Measurements from ENCODE around the gene RABGAP1.

Gene RABGAP1

GRCh38 chr9:123011380-123011779 lies 70.6 kb downstream of the RABGAP1 start:
- DNase-seq = no peak

- no peak for DNase-seq
Measured at GRCh38 chr9:123011878-123012528, 71.2 kb downstream of the RABGAP1 start.

- DNase-seq = no peak
Measured at GRCh38 chr9:123016631-123017030, 75.8 kb downstream of the RABGAP1 start.

GRCh38 chr9:123020796-123021195 lies 80.0 kb downstream of the RABGAP1 start:
- no peak for DNase-seq

- DNase-seq = no peak
Measured at GRCh38 chr9:123026425-123026824, 85.6 kb downstream of the RABGAP1 start.

- DNase-seq = no peak
Measured at GRCh38 chr9:123027517-123027916, 86.7 kb downstream of the RABGAP1 start.

- DNase-seq = no peak
Measured at GRCh38 chr9:123028136-123028535, 87.3 kb downstream of the RABGAP1 start.

- no peak for DNase-seq
Measured at GRCh38 chr9:123028973-123029372, 88.2 kb downstream of the RABGAP1 start.

- DNase-seq = no peak
Measured at GRCh38 chr9:123031963-123032362, 91.1 kb downstream of the RABGAP1 start.

- no peak for DNase-seq
Measured at GRCh38 chr9:123033352-123033751, 92.5 kb downstream of the RABGAP1 start, which contains the start of gene GPR21. TSS of gene GPR21 (plus strand) at chr9:123033667. CDS start at chr9:123034567, 900 bp downstream.

- no peak for DNase-seq
Measured at GRCh38 chr9:123033864-123034601, 93.2 kb downstream of the RABGAP1 start.

- no peak for DNase-seq
Measured at GRCh38 chr9:123034881-123035510, 94.2 kb downstream of the RABGAP1 start.

- no peak for DNase-seq
Measured at GRCh38 chr9:123035791-123036190, 95.0 kb downstream of the RABGAP1 start.

GRCh38 chr9:123036893-123037545 lies 96.2 kb downstream of the RABGAP1 start:
- DNase-seq = no peak

- peak; percentile 21 for DNase-seq
Measured at GRCh38 chr9:123039617-123040219, 98.9 kb downstream of the RABGAP1 start.

GRCh38 chr9:123040801-123041200 lies 100.0 kb downstream of the RABGAP1 start:
- DNase-seq = no peak

- DNase-seq = no peak
Measured at GRCh38 chr9:123041489-123041888, 100.7 kb downstream of the RABGAP1 start.

GRCh38 chr9:123043081-123043939 lies 102.5 kb downstream of the RABGAP1 start:
- no peak for DNase-seq

- peak; percentile 52 for DNase-seq
Measured at GRCh38 chr9:123044586-123044985, 103.8 kb downstream of the RABGAP1 start.

GRCh38 chr9:123046406-123047195 lies 105.8 kb downstream of the RABGAP1 start:
- no peak for DNase-seq

GRCh38 chr9:123048748-123049147 lies 107.9 kb downstream of the RABGAP1 start:
- DNase-seq = no peak

All from NCI-H226 (cell line).